Heart right ventricle (tissue), 16 donors: ENCODE data around the gene PRR3. TPM values are rescaled to one million over a fixed set of nuclear protein-coding genes. Genes with fewer than 3 reads are reported as not detected.

Experiments used
- ATAC-seq, 8 donors: fragments of 200-7000 bp; cut with Tn5 transposase; one replicate each; pipeline ENCODE4 v1.9.1; 2020; ENCODE audit warnings: mild to moderate bottlenecking in 8 of 8, moderate library complexity in 8 of 8, moderate number of reproducible peaks in 1 of 8
- DNase-seq, 2 donors: peaks; one replicate each; pipeline ENCODE4 v3.0.0-alpha.2; 2020
- H3K27ac ChIP-seq, 10 donors: fragments of 200-600 bp; sonication (generic) in 2 of 10; one replicate each; pipeline versions ENCODE4 v1.5.0 to v1.8.0; 2020 to 2022; ENCODE audit warnings: mild to moderate bottlenecking in 3 of 10
- H3K27me3 ChIP-seq, 7 donors: fragments of 200-600 bp; one replicate each; pipeline ENCODE4 v1.8.0; 2021 to 2022; ENCODE audit warnings: mild to moderate bottlenecking in 2 of 7
- H3K36me3 ChIP-seq, 9 donors: fragments of 200-600 bp; sonication (generic) in 1 of 9; one replicate each; pipeline versions ENCODE4 v1.5.0 to v1.8.0; 2020 to 2022; ENCODE audit warnings: mild to moderate bottlenecking in 2 of 9
- H3K4me1 ChIP-seq, 9 donors: fragments of 200-600 bp; sonication (generic) in 1 of 9; one replicate each; pipeline versions ENCODE4 v1.5.0 to v1.8.0; 2020 to 2022; ENCODE audit warnings: mild to moderate bottlenecking in 4 of 9
- H3K4me3 ChIP-seq, 10 donors: fragments of 200-600 bp; sonication (generic) in 2 of 10; one replicate each; pipeline versions ENCODE4 v1.5.0 to v1.8.0; 2020 to 2022; ENCODE audit warnings: mild to moderate bottlenecking in 7 of 10, moderate library complexity in 2 of 10
- H3K9me3 ChIP-seq, 11 donors: fragments of 200-600 bp in 10 of 11; sonication (generic) in 2 of 11; one replicate each; pipeline versions ENCODE4 v1.5.0 to v1.8.0; 2013 to 2022; ENCODE audit warnings: mild to moderate bottlenecking in 2 of 11, control low read depth in 1 of 11, moderate library complexity in 1 of 11
- CTCF ChIP-seq, 9 donors: fragments of 200-600 bp; sonication (generic) in 2 of 9; IDR thresholded peaks; one replicate each; pipeline versions ENCODE4 v1.5.0 to v1.8.0; 2021 to 2022; ENCODE audit warnings: antibody characterized with exemption in 9 of 9, mild to moderate bottlenecking in 5 of 9, moderate library complexity in 1 of 9
- WGBS, 2 donors: extraction: QIAGEN DNeasy Blood & Tissue Kit; methylation state at CpG; one replicate each; pipeline ENCODE4 v1.1.7; 2013; ENCODE audit warnings: inconsistent platforms in 1 of 2; 5-methylcytosine and 5-hydroxymethylcytosine counted together
- intact Hi-C, 10 donors: fragments of 100-400 bp; cut with DNase I; formaldehyde crosslinking; loops; one replicate each; pipeline versions ENCODE4 v1.11.1 to v1.14.2; 2022
- polyA plus RNA-seq, 2 donors: library from polyadenylated mRNA; stranded (reverse); fragments of 200-250 nt; gene quantifications; one replicate each; pipeline ENCODE4 v1.2.3, GENCODE V29; 2013
- total RNA-seq, 10 donors: library from RNA; stranded (reverse); fragmentation: NEBNext Ultra II Directional in 3 of 10; extraction: Animal tissue kit (Norgen Biotek cat#: 25700) in 3 of 10; gene quantifications; one replicate each; pipeline versions ENCODE4 v1.2.1 to v1.2.4, GENCODE V29; 2021 to 2023
- donor health status: Arrhythmogenic right ventricular cardiomyopathy.
- donor health status: ischemic (EF 13 %, LVEDD 7.1; RV severe dilation, severe dysfunction).
- donor health status: healthy with polysubstance abuse.
- donor health status: DM: no; HTN: yes; CAD: no.
- donor health status: DM: no; HTN: no; CAD: no.
- donor health status: ischemic (EF 25% LVEDD 6.9; RV normal size, moderate dysfunction).
- donor health status: ischemic (EF 25% LVEDD 5.7; RV mildly dilated, moderate dysfunction).
- donor health status: healthy.
- donor health status: DM: yes; HTN: yes; CAD: no.
- donor health status: Ischemic cardiomyopathy.
- donor health status: ischemic (EF 35%, LVEDD 5.7; RV mildly dilated, moderate dysfunction).
- donor health status: nonischemic (EF 11% LVEDD 7.7; RV severe dilation, severe dysfunction).
- donor health status: DM: yes; HTN: yes; CAD: no.
- donor health status: PGD.
- donor health status: ischemic (EF 29% LVEDD 5.4; RV normal size, mild dysfunction).
- donor health status: nonischemic (EF 23%, LVEDD 6.1; RV moderate dilation, normal function).

The PRR3 gene
- total and polyA plus RNA-seq, 12 donors = 1.7 to 8.2 (median 2.8) TPM

GRCh38 chr6:30541515-30542403, 15.3 kb upstream of the PRR3 start:
- Histone ChIP-seq H3K9me3 (no peaks in the 10 kb centered on the region), H3K27ac (peak overlapping the region; percentile 13 to 71 (median 64)), H3K36me3 (peaks cover 0 to 19% (median 12%) of the 10 kb centered on the region in 9 donors), H3K4me3 (peak overlapping the region in 9 of 10 donors; percentile 14 to 52 (median 41)), H3K27me3 (peaks cover 0 to 7% (median 0%) of the 10 kb centered on the region in 7 donors), H3K4me1 (peaks cover 3 to 27% (median 17%) of the 10 kb centered on the region in 9 donors)
- 10 to 13% methylated on average over 23 of the region's 23 CpGs for WGBS, 2 donors
- DNase-seq = peak; percentile 63 to 73
- peak; percentile 57 to 84 (median 78) for ATAC-seq
- peak; percentile 93 to 99 (median 99) for TF ChIP-seq CTCF (IDR thresholded peaks at IDR 0.05)
- intact Hi-C loops = loop anchor here in 6 of 10 donors (5.0 to 10.0 kb wide), 5 partner anchors 56 to 131 kb away; partner anchors contain the start of gene DHX16 (in 1 of the 6)

GRCh38 chr6:30542404-30542725, 14.7 kb upstream of the PRR3 start:
- peaks cover 0 to 7% (median 0%) of the 10 kb centered on the region in 7 donors for H3K27me3 ChIP-seq
- peaks cover 0 to 25% (median 17%) of the 10 kb centered on the region in 9 donors for H3K36me3 ChIP-seq
- intact Hi-C loops = loop anchor here in 6 of 10 donors (5.0 to 10.0 kb wide), 5 partner anchors 55 to 130 kb away; partner anchors contain the start of gene DHX16 (in 1 of the 6)
- H3K9me3 ChIP-seq = no peaks in the 10 kb centered on the region
- H3K4me3 ChIP-seq = peak overlapping the region in 5 of 10 donors; percentile 16 to 52 (median 50)
- peaks cover 3 to 27% (median 17%) of the 10 kb centered on the region in 9 donors for H3K4me1 ChIP-seq
- no peak for TF ChIP-seq CTCF (IDR thresholded peaks at IDR 0.05)
- DNase-seq (no peak), ATAC-seq (peak in 3 of 8 donors; percentile 10 to 52 (median 20))
- peak overlapping the region; percentile 13 to 71 (median 64) for H3K27ac ChIP-seq
- WGBS, 2 donors = 12 to 14% methylated on average over 4 of the region's 4 CpGs

GRCh38 chr6:30542915-30543314, 14.2 kb upstream of the PRR3 start:
- no peak for ATAC-seq
- no peak for DNase-seq
- Histone ChIP-seq H3K27me3 (peaks cover 0 to 7% (median 0%) of the 10 kb centered on the region in 7 donors), H3K4me1 (peaks cover 3 to 27% (median 17%) of the 10 kb centered on the region in 9 donors), H3K4me3 (no peak overlapping the region), H3K27ac (peak overlapping the region; percentile 13 to 71 (median 64)), H3K9me3 (no peaks in the 10 kb centered on the region), H3K36me3 (peaks cover 0 to 31% (median 17%) of the 10 kb centered on the region in 9 donors)
- intact Hi-C loops = loop anchor here in 6 of 10 donors (5.0 to 10.0 kb wide), 5 partner anchors 54 to 129 kb away; partner anchors contain the start of gene DHX16 (in 1 of the 6)
- peak in 1 of 9 donors; percentile 5 for TF ChIP-seq CTCF (IDR thresholded peaks at IDR 0.05)
- 69 to 75% methylated on average over 1 of the region's 1 CpG for WGBS, 2 donors

GRCh38 chr6:30543821-30544220, 13.3 kb upstream of the PRR3 start:
- peaks cover 3 to 27% (median 17%) of the 10 kb centered on the region in 9 donors for H3K4me1 ChIP-seq
- DNase-seq = no peak
- no peaks in the 10 kb centered on the region for H3K9me3 ChIP-seq
- no peak for ATAC-seq
- peaks cover 0 to 7% (median 0%) of the 10 kb centered on the region in 7 donors for H3K27me3 ChIP-seq
- no peak overlapping the region for H3K4me3 ChIP-seq
- TF ChIP-seq CTCF (IDR thresholded peaks at IDR 0.05) = no peak
- WGBS, 2 donors = 81 to 87% methylated on average over 3 of the region's 3 CpGs
- peaks cover 0 to 40% (median 17%) of the 10 kb centered on the region in 9 donors for H3K36me3 ChIP-seq
- intact Hi-C loops = loop anchor here in 6 of 10 donors (1.0 to 10.0 kb wide), 7 partner anchors 53 to 128 kb away; partner anchors contain the start of gene DHX16 (in 1 of the 6)
- H3K27ac ChIP-seq = peak overlapping the region in 2 of 10 donors; percentile 17 to 57
